ENCODE results near the gene LGALS9.

The LGALS9 gene

DNA sequence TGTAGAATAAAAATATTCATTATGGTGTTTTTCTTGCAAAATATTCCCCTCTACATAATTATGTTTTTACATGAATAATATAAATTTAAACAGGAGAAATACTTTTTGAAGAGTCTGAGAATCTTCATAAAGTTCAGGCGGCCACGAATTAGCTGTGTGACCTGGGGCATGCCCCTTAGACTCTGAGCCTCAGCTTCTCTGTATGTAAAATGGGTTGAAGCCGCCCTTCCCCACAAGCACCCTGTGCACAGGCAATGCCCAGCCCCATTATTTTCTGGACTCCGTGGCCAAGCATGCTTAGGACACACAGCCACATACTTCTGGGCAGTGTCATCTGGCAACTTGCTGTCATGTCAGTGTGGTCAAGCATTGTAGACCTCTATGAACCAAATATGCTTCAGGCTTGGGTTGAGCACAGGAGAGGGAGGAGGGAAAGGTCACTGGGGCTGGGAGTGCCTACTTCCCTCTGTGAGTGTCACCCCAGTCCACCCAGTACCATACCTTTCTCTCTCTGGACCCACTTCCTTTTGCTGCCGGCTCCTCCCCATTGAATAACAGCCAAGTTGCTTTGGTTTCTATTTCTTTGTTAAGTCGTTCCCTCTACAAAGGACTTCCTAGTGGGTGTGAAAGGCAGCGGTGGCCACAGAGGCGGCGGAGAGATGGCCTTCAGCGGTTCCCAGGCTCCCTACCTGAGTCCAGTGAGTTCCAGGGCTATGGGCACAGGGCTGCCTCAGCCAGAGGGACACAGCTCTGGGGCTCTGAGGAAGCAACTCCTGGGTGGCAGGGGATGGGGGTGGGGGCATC lies at the start of gene LGALS9:
Gene LGALS9 (plus strand): TSS at position 582 of the 804 bp plus-strand sequence. CDS start 78 bp downstream, at position 660.
- no peak for DNase-seq

DNA sequence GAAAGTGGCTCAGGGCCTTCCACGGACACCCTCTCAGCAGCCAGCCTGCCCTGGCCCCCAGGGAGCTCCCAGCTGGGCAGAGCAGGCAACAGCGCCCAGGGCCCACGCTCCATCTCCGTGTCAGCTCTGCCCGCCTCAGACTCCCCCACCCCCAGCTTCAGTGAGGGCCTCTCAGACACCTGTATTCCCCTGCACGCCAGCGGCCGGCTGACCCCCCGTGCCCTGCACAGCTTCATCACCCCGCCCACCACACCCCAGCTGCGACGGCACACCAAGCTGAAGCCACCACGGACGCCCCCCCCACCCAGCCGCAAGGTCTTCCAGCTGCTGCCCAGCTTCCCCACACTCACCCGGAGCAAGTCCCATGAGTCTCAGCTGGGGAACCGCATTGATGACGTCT lies 48.3 kb upstream of the LGALS9 start:
- DNase-seq = no peak

DNA sequence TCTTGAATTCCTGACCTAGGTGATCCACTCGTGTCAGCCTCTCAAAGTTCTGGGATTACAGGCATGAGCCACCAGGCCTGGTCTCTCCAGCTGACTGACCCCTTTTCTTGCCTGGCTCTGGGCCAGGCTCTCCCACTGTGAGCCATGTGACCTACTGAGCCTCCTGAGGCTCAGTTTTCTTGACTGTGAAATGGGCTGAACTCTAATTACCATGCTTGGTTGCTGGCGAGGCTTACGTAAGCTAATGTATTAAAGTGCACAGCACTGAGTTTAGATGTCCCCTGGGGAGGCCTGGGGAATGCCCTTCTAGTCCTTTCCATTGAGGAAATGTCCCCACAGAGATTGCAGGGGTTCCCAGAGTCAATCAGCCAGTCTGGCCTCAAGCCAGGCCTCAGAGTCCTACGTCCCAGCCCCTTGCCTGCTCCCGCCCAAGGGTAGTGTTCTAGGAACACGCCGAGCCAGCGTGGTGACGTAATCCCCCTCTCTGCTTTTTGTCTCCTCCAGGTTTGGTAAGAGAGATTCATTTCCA lies 45.8 kb upstream of the LGALS9 start:
- DNase-seq = no peak

DNA sequence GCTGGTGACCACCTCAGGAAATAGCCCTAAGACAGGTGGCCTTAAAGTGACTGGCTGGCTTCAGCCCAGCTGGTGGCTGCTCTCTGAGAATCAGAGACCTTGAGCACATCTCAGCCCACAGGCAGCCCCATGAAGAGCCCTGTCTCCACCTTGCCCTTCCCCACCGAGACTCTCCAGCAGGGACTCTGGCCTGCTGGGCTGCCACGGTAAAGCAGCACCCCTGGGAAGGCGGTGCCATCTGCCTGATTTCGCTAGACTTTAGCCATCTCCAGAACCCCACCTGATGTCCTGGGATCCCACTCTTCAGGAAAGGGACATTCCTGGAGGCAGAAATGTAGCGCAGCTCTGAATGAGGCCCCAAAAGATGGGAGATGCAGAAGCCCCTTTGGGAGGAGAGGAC lies 45.2 kb upstream of the LGALS9 start:
- DNase-seq = no peak

DNA sequence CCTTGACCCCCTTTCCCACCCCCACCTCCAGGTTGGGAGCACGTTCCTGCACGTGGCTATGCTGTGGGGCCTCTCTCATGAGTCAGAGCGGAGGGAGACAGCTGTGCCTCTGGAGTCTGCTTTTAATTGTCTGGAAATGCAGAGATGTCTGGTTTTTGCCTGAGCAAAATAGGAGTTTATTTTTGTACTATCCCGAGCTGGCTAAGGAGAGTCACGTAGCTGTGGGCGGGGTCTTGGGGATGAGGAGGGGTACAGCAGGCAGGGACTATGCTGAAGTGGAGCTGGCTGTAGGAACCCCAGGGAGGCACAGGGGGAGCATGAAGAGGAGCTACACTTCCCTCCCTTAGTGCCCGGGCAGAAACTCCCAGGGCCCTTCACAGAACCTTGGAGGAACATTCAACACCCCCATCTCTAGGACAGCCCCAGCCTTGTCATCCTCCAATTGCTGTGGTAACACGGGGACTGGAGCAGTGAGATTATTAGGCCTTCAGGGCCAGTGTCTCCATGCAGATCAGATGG lies 44.7 kb upstream of the LGALS9 start:
- DNase-seq = no peak

DNA sequence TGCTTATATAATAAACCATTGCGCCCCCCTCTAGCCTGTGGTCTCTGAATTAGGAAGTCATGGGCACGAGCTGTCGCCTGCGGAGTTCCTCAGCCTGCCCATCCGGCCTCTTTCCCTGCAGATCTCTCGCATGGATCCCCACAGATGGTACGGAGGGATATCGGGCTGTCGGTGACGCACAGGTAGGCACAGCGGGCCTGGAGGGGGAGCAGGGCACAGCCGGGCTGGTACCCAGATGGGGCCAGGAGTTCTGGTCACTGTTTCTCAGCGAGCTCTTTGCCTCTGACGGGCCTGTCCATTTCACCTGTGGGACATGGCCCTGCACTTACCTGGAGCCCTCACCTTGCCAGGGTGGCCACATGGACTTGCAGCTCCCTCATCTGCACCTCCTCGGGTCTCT lies 42.6 kb upstream of the LGALS9 start:
- DNase-seq = no peak

DNA sequence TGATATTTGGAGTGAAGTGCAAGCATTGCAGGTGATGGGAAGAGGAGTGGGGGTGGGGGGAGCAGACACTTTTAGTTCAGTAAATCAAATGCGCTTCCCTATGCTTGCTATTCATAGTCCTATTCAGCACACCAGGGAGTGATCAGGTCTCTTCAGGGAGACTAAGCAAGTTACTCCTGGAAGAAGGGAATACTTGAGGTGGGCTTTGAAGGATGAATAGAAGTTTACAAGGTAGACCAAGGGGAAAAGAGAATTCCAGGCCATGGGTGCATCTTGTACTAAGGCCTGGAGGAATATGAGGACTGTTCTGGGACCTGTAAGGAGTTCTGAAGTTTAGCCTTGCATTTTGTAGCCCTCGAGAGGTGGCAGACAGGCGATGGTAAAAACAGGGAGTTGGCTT lies 40.1 kb upstream of the LGALS9 start:
- DNase-seq = no peak

DNA sequence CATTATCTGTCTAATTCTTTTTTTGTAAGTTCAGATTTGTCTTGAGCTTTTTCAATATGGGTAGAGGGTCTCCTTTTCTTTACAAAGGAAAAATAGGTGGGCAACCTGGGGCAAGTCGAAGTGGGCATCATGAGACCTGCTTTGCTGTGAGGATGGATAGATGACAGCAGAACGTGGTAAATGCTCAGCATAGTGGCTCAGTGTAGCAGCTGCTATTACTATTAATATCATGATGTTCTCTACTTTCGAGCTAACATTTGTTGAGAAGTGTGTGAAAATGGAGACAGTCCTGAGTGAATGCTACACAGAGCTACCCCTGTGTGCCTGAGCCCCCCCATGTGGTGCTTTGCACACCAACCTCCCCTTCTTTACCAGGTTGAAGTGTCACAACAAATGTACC lies 39.0 kb upstream of the LGALS9 start:
- DNase-seq = no peak

DNA sequence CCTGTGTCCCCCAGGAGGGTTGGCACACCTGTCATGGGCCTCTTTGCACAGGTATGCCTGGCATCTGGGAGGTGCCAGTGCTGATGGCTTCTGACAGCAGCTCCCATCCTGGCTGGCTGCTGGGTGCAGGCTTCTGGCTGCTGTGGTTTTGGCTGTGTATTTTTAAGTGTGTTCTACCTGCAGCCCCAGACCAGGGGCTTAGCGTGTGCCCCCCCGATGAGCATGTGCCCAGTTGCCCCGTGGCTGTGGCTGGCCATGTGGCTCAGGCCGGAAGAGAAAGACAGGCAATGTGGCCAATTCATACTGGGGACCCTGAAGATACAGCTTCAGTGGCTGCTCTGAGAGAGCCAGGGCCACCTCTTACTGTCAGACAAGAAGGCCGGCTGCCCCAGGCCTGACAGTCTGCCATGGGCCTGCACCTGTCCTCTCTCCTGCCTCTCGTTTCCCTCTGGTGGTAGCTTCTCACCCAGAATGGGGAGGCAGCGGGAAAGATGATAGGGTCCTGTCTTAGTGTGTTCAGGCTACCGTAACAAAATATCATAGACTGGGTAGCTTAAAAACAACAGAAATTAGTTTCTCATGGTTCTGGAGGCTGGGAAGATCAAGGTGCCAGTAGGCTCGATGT lies 37.6 kb upstream of the LGALS9 start:
- DNase-seq = no peak

DNA sequence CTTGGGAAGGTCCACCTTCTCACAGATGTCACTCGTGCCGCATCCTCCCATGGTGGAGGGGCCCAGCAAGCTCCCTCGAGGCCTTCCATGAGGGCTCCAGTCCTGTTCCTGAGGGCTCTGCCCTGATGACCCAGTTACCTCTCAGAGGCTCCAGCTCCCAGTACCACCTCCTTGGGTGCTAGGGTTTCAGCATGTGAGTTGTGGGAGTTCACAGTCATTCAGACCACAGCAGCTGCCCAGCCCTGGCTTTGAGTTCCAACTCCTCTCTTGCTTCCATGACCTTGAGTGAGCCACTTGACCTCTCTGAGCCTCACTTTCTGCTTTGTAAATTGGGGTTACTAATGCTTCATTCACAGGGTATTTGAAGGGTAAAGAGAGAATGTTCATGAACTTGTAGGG lies 37.1 kb upstream of the LGALS9 start:
- DNase-seq = no peak

DNA sequence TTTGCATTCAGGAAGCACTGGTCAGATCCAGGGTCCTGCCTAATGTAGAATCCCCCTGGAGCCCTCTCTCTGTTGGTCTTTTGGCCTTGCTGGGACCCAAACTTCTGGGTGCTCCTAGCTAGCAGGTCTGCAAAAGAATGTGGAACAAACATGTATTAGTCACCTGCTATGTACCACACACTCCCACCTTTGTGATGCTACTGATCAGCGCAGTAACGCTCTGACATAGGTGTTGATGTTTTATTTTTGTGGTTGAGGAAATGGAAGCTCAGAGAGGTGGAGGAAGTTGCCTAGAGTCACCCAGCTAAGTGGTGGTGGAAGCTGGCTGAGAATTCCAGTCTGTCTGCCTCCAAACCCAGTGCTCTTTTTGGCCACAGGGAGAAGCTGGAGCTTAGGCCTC lies 35.8 kb upstream of the LGALS9 start:
- no peak for DNase-seq

DNA sequence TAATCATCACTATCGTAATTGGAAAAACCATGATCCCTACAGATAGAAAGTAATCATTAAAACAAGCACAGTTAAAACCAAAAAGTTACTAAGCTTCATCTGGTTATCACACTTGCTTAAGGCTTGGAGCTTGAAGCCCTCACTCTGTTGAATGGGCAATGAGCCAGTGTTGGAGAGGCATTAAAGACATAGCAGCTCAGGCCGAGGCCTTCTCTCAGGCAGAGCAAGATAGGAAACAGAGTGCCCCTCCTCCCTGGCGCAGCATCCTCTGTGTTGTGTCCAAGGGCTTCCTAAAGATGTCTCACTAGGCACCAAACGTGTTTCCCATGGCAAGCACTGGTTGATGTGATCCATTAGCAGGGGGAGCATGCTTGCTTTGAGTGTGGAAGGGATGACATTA lies 34.9 kb upstream of the LGALS9 start:
- DNase-seq = no peak

DNA sequence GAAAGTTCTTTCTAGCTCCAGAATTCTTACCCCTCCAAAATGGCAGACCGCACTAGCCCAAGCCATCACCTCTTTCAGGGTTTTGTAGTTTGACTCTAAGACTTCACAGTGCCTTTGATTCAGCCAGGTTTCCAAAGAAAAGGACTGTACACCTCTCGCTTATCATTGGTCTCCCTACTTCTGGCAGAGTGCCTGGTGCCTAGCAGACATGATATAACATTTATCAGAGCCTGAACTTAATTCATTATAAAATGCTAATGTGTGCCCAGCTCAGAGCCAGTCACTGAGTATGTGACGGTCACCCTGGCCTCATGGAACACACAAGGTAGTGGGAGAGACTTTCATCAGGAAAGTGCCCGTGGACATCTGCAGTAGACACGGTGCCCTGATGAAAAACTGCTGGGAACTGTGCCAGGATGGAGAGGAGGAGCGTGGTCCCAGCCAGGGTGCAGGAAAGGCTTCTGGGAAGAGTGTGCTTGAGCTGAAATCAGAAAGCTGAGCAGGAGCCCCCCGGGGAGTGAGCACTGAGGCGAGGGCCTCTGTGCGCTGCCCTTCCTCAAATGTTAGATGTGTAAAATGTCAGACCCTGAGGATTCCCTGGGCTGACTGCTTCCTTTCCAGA lies 34.3 kb upstream of the LGALS9 start:
- DNase-seq = no peak

DNA sequence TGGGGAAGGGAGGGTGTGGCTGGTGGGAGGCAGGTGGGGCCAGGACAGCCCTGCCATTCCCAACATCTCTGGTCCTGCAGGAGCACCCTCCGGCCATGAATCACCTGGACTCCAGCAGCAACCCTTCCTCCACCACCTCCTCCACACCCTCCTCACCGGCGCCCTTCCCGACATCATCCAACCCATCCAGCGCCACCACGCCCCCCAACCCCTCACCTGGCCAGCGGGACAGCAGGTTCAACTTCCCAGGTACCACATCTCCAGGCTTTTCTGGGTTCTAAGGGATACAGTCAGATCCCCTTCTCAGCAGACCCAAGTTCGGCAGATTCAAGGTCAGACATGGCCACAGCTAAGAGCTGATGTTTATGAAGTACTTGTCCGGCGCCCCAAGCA lies 33.8 kb upstream of the LGALS9 start:
- no peak for DNase-seq

DNA sequence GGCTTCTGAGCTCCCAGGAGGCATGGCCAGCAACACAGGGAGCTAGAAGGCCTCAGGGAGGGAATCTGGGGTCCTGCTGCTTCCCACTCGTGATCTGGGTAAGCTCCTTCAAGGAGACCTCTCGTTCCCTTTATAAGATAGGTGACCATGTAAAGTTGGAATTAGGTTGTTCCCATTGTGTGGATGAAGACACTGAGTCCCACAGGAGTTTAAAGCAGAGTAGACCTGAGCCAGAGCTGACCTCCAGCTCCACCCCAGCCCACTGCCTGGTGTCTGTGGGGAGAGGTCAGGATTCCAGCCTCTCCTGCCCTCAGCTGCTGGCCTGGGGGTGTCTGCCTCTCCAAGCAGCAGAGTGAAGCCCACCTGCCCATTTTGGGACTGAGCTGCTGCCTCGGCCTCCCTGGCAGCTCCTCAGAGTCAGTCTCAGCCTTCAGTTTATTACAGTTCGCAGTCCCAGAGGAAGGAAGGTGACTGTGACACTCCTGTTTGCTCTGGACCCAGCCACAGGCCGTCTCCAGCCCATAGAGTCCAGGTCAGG lies 33.1 kb upstream of the LGALS9 start:
- no peak for DNase-seq

DNA sequence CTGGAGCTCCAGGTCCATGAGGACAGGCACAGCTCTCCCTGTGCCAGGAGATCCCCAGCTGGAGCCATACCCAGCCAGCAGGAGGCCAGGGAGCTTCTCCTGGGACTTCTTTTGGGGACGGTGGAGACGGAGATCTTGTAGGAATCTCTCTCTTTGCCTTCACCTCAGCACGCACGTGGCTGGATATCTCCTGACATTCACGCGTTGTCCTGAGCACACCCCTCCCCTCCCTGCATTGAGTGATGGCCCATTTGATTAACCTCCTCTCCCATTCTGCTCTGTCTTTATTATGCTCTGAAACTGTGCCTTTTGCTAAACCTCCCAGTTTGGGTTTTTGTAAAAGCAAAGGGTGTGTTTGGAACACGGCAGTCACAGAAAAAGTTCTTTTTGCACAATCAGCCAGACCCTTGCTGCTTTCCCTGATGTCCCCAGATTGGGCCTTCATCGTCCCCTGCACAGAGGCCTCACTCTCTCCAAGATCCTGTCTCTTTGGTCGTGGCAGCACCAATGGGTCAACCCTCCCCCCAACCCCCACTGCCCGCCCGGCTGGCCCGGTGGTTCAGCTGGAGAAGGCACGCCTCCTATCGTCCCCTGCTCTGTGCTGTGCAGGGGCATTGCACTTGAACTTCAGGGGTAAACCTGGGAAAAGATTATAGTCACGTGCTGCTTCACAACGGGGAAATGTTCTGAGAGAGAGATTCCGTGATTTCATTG lies 32.5 kb upstream of the LGALS9 start:
- DNase-seq = no peak

DNA sequence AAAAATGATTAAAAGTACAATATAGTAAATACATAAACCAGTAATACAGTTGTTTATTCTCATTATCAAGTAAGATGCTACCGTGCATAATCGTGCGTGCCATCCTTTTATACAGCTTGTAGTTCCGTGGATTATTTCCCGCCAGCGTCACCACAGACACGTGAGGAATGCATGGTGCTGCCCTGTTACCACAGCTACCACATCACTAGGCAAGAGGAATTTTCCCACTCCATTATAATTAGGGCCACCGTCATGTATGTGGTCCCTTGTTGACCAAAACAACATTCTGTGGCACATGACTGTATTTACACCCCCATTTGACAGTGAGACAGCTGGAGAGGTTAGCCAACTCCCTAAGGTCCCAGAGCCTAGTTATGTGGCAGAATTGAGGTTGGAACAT lies 30.5 kb upstream of the LGALS9 start:
- DNase-seq = no peak

DNA sequence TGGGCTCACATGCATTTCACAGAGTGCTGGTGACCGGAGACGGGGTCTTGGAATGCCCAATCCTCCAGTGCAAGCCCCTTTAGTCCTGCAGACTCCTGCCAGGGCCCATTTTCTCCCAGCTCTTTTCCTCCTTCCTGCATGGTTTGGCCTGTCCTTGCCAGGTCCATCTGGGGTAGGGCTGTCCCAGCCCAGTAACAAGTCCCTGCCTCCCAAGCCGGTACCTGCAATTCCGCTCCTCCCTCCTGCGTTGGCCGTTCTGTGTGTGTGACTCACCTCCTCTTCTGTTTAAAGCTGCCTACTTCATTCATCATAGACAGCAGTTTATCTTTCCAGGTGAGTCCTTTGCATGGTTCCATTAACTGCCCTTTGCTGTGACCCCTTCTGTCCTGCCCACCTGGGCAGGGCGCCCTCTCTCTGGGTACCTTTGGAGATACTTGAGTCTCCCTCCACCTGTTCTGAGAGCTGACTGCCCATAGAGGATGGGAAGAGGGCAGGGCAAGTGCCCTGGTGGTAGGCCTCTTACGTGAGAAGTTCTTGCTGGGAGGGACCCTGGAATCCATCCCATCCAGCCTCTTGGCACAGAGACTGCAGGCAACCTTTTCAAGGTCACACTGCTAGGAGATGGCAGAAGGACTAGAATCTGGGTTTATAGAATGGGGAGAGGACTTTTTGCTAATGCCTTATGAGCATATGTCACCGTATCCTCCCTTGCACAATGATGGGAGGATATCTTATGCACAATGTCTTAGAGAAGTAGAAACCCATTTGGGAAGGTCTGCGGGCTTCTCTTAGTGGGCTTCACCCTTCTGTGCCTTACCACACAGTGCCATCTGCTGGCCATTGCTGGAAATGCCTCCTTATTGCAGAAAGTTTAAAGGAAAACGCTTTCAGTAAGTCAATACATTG lies 29.7 kb upstream of the LGALS9 start:
- DNase-seq = peak; percentile 49

DNA sequence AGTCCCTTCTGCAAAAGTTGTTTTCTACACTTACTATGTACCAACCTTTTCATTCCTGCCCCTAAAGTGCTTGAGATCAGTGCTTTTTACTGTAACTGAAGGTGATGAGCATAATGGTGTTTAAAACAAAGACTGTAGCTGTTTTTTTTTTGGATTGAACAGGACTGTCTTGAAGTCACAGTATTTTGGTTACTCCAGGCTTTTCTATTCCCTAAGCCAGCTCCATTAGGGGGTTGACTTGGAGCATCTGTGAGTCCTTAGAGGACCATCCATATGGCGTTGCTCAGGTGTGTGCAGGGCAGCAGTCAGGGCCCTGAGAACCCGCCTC lies 29.0 kb upstream of the LGALS9 start:
- no peak for DNase-seq

DNA sequence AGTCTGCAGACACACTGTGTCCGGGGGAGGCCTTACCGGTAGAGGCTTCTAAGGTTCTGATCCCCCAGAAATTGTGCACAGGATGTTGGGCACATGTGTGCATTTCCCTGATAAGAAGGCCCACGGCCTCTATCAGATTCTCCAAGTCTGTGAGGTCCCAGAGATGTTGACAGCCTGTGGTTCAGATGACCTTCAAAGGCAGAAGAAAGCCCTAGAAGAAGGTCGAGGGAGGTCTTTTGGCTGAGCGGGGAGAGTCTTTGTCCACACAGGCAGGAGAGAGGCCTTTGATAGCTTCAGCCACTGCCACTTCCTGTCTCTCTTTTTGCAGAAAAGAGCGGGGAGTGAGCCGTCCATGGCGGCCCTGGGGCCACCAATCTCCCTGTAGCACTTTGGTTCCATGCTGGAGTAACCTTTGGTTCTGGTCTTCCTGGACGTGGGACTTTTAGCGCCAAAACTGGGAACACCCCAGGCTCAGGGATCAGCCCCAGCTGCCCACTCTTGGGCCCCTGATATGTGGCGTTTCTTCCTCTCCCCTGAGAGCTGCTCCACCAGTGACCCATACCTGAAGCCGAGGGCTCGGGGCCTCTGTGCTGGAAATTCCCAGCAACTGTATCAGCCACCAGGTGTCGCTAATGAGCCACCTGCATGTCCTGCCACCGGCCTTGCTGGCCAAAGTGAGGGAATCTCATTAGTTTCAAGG lies 28.1 kb upstream of the LGALS9 start:
- DNase-seq = peak; percentile 11

DNA sequence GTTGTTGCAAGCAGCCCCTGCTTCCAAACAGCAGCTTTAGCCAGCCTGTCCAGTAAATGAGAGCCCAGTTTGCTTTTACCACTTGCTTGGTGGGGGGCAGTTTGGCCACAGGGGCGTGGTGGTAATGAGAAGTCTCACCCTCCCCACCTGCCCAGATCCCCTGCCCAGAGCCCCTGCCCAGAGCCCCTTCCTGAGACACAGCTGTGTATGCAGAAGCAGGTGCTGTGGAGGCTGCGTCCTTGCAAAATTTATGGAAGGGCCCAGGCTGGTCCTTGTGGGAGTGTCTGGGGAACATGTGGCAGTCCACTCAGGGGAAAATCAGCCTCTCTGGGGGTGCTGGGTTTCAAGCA lies 27.6 kb upstream of the LGALS9 start:
- no peak for DNase-seq

Data from NCI-H2227 treated with DMSO at 0.1 percent for 48 hours (cell line).